Measurements from ENCODE around the gene KIF4A. TPM values are rescaled to one million over a fixed set of nuclear protein-coding genes. Genes with fewer than 3 reads are reported as not detected.

KIF4A gene
- total and polyA plus RNA-seq, 10 of the 15 experiments (the other 5 are each of a cell fraction or from before 2014, with no cell fraction given) = 10.8 to 28.8 (median 22.5) TPM

DNA sequence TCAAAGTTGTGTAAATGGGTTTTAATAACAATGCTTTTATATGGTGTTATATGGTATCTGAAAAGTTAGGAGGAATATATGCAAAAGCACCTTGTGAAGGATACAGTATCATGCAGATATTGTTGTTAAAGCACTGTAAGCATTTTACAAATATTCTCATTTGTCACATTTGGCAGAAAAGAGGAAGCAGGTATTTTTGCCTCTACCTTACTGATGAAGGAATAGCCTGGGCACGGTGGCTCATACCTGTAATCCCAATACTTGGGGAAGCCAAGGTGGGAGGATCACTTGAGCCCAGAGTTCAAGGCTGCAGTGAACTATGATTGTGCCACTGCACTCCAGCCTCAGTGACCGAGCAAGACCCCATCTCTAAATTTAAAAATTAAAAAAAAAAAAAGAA, 121.0 kb downstream of the KIF4A start:
- Histone ChIP-seq H3K36me3 (ENCODE audit: control insufficient read depth in 2 of 2, insufficient read depth in 2 of 2, low read length in 1 of 2) (no peaks in the 10 kb centered on the region), H4K20me1 (ENCODE audit: control insufficient read depth, insufficient read depth) (no peaks in the 10 kb centered on the region), H3K79me2 (ENCODE audit: control insufficient read depth, insufficient read depth, low read length) (no peaks in the 10 kb centered on the region), H3K9ac (ENCODE audit: control insufficient read depth, insufficient read depth, low read length) (no peak overlapping the region), H3K4me2 (ENCODE audit: control insufficient read depth, insufficient read depth) (no peak overlapping the region), H3K27me3 (replicated peaks in 1 of 2; ENCODE audit: control insufficient read depth in 2 of 2, insufficient read depth in 2 of 2, low read length in 1 of 2) (no peaks in the 10 kb centered on the region), H2AFZ (ENCODE audit: control insufficient read depth, low read depth, low read length) (no peak overlapping the region), H3K27ac (ENCODE audit: control insufficient read depth, insufficient read depth) (no peak overlapping the region), H3K4me3 (no peak overlapping the region), H3K9me3 (replicated peaks; ENCODE audit: control insufficient read depth, insufficient read depth, low read length) (no peaks in the 10 kb centered on the region), H3K4me1 (ENCODE audit: control insufficient read depth, insufficient read depth, low read length) (no peaks in the 10 kb centered on the region)
- intact Hi-C loops (cut with micrococcal nuclease; ENCODE audit: unreplicated experiment) = no loop called here
- FAIRE-seq (no peak), ATAC-seq (peak; percentile 57), DNase-seq (ENCODE audit: low read depth, low spot score) (no peak)
- RAD21 ChIA-PET (ENCODE audit: unreplicated experiment) = no interaction called here
- in situ Hi-C loops (cut with MboI) = no loop called here
- CTCF ChIA-PET = no interaction called here
- POLR2A ChIA-PET = no interaction called here
- 28% methylated on average over 2 of the region's 2 CpGs for WGBS (ENCODE audit: insufficient coverage, insufficient replicate concordance, low lambda C conversion rate, missing lambda C conversion rate)
- BruUV-seq (replicated peaks) = no TSS peak
- SMC1A ChIA-PET (ENCODE audit: uncharacterized antibody, unreplicated experiment) = no interaction called here
- TF ChIP-seq SIN3A (IDR thresholded peaks at IDR 0.05; ENCODE audit: low read depth, low read length) (no peak), POLR2AphosphoS5 (IDR thresholded peaks at IDR 0.05; ENCODE audit: low read length) (no peak), ZBTB11 (CRISPR knock-in tag; IDR thresholded peaks at IDR 0.05) (no peak), SPI1 (IDR thresholded peaks at IDR 0.05; ENCODE audit: borderline replicate concordance, insufficient read depth, low read depth, low read length) (no peak), RB1 (IDR thresholded peaks at IDR 0.05; ENCODE audit: borderline replicate concordance) (no peak), KAT2A (conservative IDR thresholded peaks at IDR 0.05; ENCODE audit: control insufficient read depth, low read depth, low read length) (no peak), SREBF2 (IDR thresholded peaks at IDR 0.05; ENCODE audit: low read length) (no peak), RBBP5 (conservative IDR thresholded peaks at IDR 0.05) (no peak), BACH1 (IDR thresholded peaks at IDR 0.05; ENCODE audit: borderline replicate concordance) (no peak), ATF3 (IDR thresholded peaks at IDR 0.05; ENCODE audit: borderline replicate concordance, extremely low read depth, low read depth, low read length) (no peak), NR2F1 (conservative IDR thresholded peaks at IDR 0.05) (no peak)
- TF ChIP-seq, protein P1, sequence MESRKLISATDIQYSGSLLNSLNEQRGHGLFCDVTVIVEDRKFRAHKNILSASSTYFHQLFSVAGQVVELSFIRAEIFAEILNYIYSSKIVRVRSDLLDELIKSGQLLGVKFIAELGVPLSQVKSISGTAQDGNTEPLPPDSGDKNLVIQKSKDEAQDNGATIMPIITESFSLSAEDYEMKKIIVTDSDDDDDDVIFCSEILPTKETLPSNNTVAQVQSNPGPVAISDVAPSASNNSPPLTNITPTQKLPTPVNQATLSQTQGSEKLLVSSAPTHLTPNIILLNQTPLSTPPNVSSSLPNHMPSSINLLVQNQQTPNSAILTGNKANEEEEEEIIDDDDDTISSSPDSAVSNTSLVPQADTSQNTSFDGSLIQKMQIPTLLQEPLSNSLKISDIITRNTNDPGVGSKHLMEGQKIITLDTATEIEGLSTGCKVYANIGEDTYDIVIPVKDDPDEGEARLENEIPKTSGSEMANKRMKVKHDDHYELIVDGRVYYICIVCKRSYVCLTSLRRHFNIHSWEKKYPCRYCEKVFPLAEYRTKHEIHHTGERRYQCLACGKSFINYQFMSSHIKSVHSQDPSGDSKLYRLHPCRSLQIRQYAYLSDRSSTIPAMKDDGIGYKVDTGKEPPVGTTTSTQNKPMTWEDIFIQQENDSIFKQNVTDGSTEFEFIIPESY (IDR thresholded peaks at IDR 0.05) = no peak

All from GM12878 (cell line).